BE2C (cell line): ENCODE measurements around the gene CSMD2.

Experiments
- DNase-seq: peaks from one replicate; pipeline ENCODE4 v3.0.0-alpha.2; 2020
- H3K27me3 ChIP-seq: fragments of 250-450 bp; sonication (Bioruptor Pico); 2 replicates; pipeline ENCODE4 v1.5.1; 2020; ENCODE audit warnings: mild to moderate bottlenecking
- H3K36me3 ChIP-seq: fragments of 250-450 bp; sonication (Bioruptor Pico); 2 replicates; pipeline ENCODE4 v1.5.1; 2020; ENCODE audit warnings: mild to moderate bottlenecking
- H3K4me1 ChIP-seq: fragments of 250-450 bp; sonication (Bioruptor Pico); 2 replicates; pipeline ENCODE4 v1.5.1; 2020
- H3K4me3 ChIP-seq: 2 replicates; pipeline ENCODE4 v1.5.1; 2011; ENCODE audit warnings: low read depth, low read length
- H3K9me3 ChIP-seq: fragments of 250-450 bp; sonication (Bioruptor Pico); 2 replicates; pipeline ENCODE4 v1.5.1; 2020
- TF ChIP-seq, protein P1 (sequence below): IDR thresholded peaks from 2 replicates; pipeline ENCODE4 v1.5.1; 2012; ENCODE audit warnings: mild to moderate bottlenecking, low read depth, low read length

CSMD2 gene

DNA sequence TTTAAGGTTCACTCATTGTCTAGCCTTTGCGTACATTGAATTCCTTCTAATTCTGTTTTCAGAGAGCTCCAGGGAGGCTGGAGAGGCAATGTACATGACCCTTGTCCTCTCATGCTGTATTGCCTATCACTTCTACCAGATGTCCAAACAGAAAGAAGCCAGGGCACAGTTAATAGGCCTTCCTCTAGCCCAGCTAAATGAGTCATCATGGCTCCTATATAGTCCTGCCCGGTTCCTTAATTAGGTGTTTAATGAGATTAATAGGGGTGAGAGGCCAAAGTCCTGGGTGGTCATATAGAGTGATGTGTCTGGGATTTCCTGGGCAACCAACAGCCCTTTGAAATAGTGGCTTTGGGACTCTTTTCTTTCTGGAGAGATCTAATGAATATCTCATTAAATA is 616.3 kb downstream of the CSMD2 start:
- Histone ChIP-seq H3K9me3 (no peaks in the 10 kb centered on the region), H3K27me3 (no peaks in the 10 kb centered on the region), H3K4me3 (no peak overlapping the region), H3K36me3 (no peaks in the 10 kb centered on the region), H3K4me1 (no peaks in the 10 kb centered on the region)
- TF ChIP-seq, protein P1, sequence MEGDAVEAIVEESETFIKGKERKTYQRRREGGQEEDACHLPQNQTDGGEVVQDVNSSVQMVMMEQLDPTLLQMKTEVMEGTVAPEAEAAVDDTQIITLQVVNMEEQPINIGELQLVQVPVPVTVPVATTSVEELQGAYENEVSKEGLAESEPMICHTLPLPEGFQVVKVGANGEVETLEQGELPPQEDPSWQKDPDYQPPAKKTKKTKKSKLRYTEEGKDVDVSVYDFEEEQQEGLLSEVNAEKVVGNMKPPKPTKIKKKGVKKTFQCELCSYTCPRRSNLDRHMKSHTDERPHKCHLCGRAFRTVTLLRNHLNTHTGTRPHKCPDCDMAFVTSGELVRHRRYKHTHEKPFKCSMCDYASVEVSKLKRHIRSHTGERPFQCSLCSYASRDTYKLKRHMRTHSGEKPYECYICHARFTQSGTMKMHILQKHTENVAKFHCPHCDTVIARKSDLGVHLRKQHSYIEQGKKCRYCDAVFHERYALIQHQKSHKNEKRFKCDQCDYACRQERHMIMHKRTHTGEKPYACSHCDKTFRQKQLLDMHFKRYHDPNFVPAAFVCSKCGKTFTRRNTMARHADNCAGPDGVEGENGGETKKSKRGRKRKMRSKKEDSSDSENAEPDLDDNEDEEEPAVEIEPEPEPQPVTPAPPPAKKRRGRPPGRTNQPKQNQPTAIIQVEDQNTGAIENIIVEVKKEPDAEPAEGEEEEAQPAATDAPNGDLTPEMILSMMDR, result no peak
- DNase-seq, result no peak

DNA sequence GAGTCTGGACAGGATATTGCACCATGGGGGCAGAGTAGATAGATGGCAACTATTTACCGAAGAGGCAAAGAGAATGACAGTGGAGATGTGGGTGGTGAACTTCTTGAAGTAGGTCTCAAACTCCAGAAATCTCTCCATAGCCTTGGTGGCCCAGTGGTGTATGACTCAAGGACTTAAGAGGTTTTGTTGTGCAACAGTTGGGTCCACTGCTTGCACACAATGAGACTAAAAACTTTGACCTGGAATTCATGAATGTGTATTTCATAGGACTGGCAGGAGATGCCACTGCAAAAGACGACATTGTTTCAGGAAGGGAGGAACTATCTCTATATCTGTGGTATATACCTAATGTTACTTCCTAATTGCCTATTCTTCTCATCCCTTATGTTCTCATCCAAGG is 616.7 kb downstream of the CSMD2 start:
- H3K4me1 ChIP-seq, result no peaks in the 10 kb centered on the region
- TF ChIP-seq, protein P1, result no peak
- H3K4me3 ChIP-seq, result no peak overlapping the region
- DNase-seq, result no peak
- H3K9me3 ChIP-seq, result no peaks in the 10 kb centered on the region
- no peaks in the 10 kb centered on the region for H3K36me3 ChIP-seq
- H3K27me3 ChIP-seq, result no peaks in the 10 kb centered on the region

DNA sequence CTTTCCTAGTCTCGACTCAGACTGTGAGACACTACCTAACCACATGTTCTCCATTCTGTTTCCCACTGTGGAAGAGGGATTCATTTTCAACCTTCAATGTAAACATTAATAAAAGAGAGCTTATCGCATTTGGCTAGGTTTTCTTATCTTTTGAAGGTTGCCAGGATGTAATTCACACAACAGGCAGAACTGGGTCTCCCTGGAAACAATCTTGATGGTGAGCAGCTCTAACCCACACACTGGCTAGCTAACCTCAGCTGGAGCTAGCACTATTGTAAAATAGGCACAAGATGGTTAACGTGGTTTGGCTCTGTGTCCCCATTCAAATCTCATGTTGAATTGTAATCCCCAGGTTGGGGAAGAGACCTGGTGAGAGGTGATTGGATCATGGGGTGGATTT is 617.5 kb downstream of the CSMD2 start:
- no peaks in the 10 kb centered on the region for H3K27me3 ChIP-seq
- no peak overlapping the region for H3K4me3 ChIP-seq
- DNase-seq, result no peak
- no peaks in the 10 kb centered on the region for H3K9me3 ChIP-seq
- no peaks in the 10 kb centered on the region for H3K4me1 ChIP-seq
- no peaks in the 10 kb centered on the region for H3K36me3 ChIP-seq
- TF ChIP-seq, protein P1, result no peak

DNA sequence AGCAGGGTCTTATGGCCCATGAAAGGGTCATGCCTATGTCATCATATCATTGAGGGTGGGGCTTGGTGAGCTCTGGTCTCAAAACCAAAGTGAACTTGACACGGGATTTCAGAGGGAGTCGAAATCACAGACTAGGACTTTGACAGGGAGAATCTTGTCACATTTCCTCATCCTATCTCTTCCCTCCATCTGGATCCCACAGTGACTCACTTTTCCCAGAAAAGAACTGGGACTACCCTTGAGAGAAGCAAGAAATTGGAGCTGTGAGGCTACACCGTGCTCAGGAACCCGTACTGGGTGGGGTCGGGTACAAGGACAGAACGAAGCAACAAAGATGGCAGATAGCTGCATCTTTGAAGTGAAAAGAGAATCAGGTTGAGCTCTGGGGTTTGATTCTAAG is 623.1 kb downstream of the CSMD2 start:
- Histone ChIP-seq H3K36me3 (no peaks in the 10 kb centered on the region), H3K4me1 (no peaks in the 10 kb centered on the region), H3K4me3 (no peak overlapping the region), H3K9me3 (no peaks in the 10 kb centered on the region), H3K27me3 (no peaks in the 10 kb centered on the region)
- TF ChIP-seq, protein P1, result no peak
- no peak for DNase-seq

DNA sequence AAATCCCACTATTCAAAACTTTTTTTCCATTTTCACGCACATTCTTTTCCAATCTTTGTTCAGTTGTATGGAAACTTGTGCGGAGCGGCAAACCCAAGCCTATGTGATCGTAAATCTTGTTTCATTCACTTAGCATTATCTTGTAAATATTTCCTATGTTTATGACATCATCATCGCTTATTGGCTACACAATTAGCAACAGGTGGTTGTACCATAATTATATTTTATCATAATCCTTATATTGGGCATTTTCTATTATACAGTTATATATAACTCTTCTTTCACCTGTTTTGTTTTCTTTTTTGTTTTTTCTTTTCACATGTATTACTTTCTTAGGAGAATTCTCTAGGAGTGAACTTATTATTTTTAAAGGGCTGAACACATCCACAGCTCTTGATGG is 627.1 kb downstream of the CSMD2 start:
- no peaks in the 10 kb centered on the region for H3K27me3 ChIP-seq
- DNase-seq, result no peak
- no peaks in the 10 kb centered on the region for H3K9me3 ChIP-seq
- no peaks in the 10 kb centered on the region for H3K36me3 ChIP-seq
- H3K4me1 ChIP-seq, result no peaks in the 10 kb centered on the region
- TF ChIP-seq, protein P1, result no peak
- no peak overlapping the region for H3K4me3 ChIP-seq

DNA sequence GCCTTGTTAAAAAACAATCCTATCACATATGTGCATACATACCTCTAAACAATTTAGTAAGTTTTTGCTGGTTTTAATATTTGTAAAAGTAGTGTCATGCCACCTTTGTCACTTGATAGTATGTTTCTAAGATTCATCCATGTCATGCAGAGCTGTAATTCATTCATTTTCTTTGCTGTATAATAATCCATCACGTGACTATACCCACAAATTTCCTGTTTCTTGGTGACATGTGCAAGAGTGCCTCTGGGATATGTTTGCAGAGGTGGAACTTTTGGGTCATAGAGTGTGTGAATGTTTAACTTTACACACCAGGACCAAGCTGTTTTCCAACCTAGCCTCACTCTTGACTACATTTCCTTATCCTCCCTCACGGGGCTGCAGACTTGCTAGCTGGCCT is 629.7 kb downstream of the CSMD2 start:
- TF ChIP-seq, protein P1, result no peak
- H3K4me1 ChIP-seq, result no peaks in the 10 kb centered on the region
- DNase-seq, result no peak
- H3K9me3 ChIP-seq, result no peaks in the 10 kb centered on the region
- H3K27me3 ChIP-seq, result no peaks in the 10 kb centered on the region
- no peaks in the 10 kb centered on the region for H3K36me3 ChIP-seq
- no peak overlapping the region for H3K4me3 ChIP-seq
